ENCODE data around the gene EVA1B.

EVA1B gene

GRCh38 chr1:36285443-36286101 is 37.9 kb downstream of the EVA1B start:
- TF ChIP-seq CTCF (IDR thresholded peaks at IDR 0.05; ENCODE audit: low read depth, low read length, poor library complexity, severe bottlenecking) (peak; percentile 86), EZH2phosphoT487 (IDR thresholded peaks at IDR 0.05; ENCODE audit: borderline replicate concordance, low read length) (no peak)
- no peaks in the 10 kb centered on the region for H3K9me3 ChIP-seq (ENCODE audit: control insufficient read depth, insufficient read depth, low read length)
- H3K27me3 ChIP-seq (ENCODE audit: control insufficient read depth, low read length), result no peaks in the 10 kb centered on the region
- no peak overlapping the region for H3K4me2 ChIP-seq (ENCODE audit: low read length)
- H3K79me2 ChIP-seq (ENCODE audit: control insufficient read depth, low read length), result peaks cover 63% of the 10 kb centered on the region
- no peaks in the 10 kb centered on the region for H3K9me2 ChIP-seq (replicated peaks; ENCODE audit: control insufficient read depth, low read length)
- H3K27ac ChIP-seq (ENCODE audit: low read depth, low read length), result no peak overlapping the region; the same call in 1 of the 2 replicates
- peaks cover 88% of the 10 kb centered on the region for H3K36me3 ChIP-seq (ENCODE audit: control insufficient read depth, low read length)
- H3K4me3 ChIP-seq (ENCODE audit: low read length), result no peak overlapping the region
- peaks cover 22% of the 10 kb centered on the region; the same call in 1 of the 2 replicates for H4K20me1 ChIP-seq (ENCODE audit: control insufficient read depth, insufficient read depth, low read depth, low read length)
- peaks cover 46% of the 10 kb centered on the region for H3F3A ChIP-seq (ENCODE audit: control insufficient read depth, insufficient read depth)
- peaks cover 20% of the 10 kb centered on the region for H3K4me1 ChIP-seq (ENCODE audit: control insufficient read depth, low read length)

- TF ChIP-seq CTCF (IDR thresholded peaks at IDR 0.05; ENCODE audit: low read depth, low read length, poor library complexity, severe bottlenecking) (no peak), EZH2phosphoT487 (IDR thresholded peaks at IDR 0.05; ENCODE audit: borderline replicate concordance, low read length) (no peak)
- H3K4me2 ChIP-seq (ENCODE audit: low read length), result 0 out of 2 replicates have a peak overlapping the region, but pooled peaks have one; percentile 12
- H3K9me2 ChIP-seq (replicated peaks; ENCODE audit: control insufficient read depth, low read length), result no peaks in the 10 kb centered on the region
- no peaks in the 10 kb centered on the region for H3K27me3 ChIP-seq (ENCODE audit: control insufficient read depth, low read length)
- peaks cover 20% of the 10 kb centered on the region for H3K4me1 ChIP-seq (ENCODE audit: control insufficient read depth, low read length)
- H3F3A ChIP-seq (ENCODE audit: control insufficient read depth, insufficient read depth), result peaks cover 48% of the 10 kb centered on the region
- no peak overlapping the region for H3K4me3 ChIP-seq (ENCODE audit: low read length)
- H3K36me3 ChIP-seq (ENCODE audit: control insufficient read depth, low read length), result peaks cover 88% of the 10 kb centered on the region
- H3K79me2 ChIP-seq (ENCODE audit: control insufficient read depth, low read length), result peaks cover 71% of the 10 kb centered on the region
- peaks cover 22% of the 10 kb centered on the region; the same call in 1 of the 2 replicates for H4K20me1 ChIP-seq (ENCODE audit: control insufficient read depth, insufficient read depth, low read depth, low read length)
- H3K9me3 ChIP-seq (ENCODE audit: control insufficient read depth, insufficient read depth, low read length), result no peaks in the 10 kb centered on the region
- peak overlapping the region; percentile 38 for H3K27ac ChIP-seq (ENCODE audit: low read depth, low read length)
Observed at GRCh38 chr1:36284517-36284916, 38.9 kb downstream of the EVA1B start.

- Histone ChIP-seq H3K27ac (ENCODE audit: low read depth, low read length) (peak overlapping the region; percentile 38), H3K27me3 (ENCODE audit: control insufficient read depth, low read length) (no peaks in the 10 kb centered on the region), H3K9me2 (replicated peaks; ENCODE audit: control insufficient read depth, low read length) (no peaks in the 10 kb centered on the region), H3K9me3 (ENCODE audit: control insufficient read depth, insufficient read depth, low read length) (no peaks in the 10 kb centered on the region), H4K20me1 (ENCODE audit: control insufficient read depth, insufficient read depth, low read depth, low read length) (peaks cover 22% of the 10 kb centered on the region; the same call in 1 of the 2 replicates), H3K4me3 (ENCODE audit: low read length) (no peak overlapping the region), H3F3A (ENCODE audit: control insufficient read depth, insufficient read depth) (peaks cover 51% of the 10 kb centered on the region), H3K4me1 (ENCODE audit: control insufficient read depth, low read length) (peaks cover 21% of the 10 kb centered on the region), H3K4me2 (ENCODE audit: low read length) (no peak overlapping the region), H3K79me2 (ENCODE audit: control insufficient read depth, low read length) (peaks cover 71% of the 10 kb centered on the region), H3K36me3 (ENCODE audit: control insufficient read depth, low read length) (peaks cover 85% of the 10 kb centered on the region)
- TF ChIP-seq EZH2phosphoT487 (IDR thresholded peaks at IDR 0.05; ENCODE audit: borderline replicate concordance, low read length) (no peak), CTCF (IDR thresholded peaks at IDR 0.05; ENCODE audit: low read depth, low read length, poor library complexity, severe bottlenecking) (no peak)
Observed at GRCh38 chr1:36284061-36284460, 39.4 kb downstream of the EVA1B start.
